ENCODE data around the gene TIE1. TPM values are rescaled to one million over a fixed set of nuclear protein-coding genes. Genes with fewer than 3 reads are reported as not detected.

TIE1 gene
- total RNA-seq, 2 experiments from 2014 or later = 0.15 to 0.66 TPM

DNA sequence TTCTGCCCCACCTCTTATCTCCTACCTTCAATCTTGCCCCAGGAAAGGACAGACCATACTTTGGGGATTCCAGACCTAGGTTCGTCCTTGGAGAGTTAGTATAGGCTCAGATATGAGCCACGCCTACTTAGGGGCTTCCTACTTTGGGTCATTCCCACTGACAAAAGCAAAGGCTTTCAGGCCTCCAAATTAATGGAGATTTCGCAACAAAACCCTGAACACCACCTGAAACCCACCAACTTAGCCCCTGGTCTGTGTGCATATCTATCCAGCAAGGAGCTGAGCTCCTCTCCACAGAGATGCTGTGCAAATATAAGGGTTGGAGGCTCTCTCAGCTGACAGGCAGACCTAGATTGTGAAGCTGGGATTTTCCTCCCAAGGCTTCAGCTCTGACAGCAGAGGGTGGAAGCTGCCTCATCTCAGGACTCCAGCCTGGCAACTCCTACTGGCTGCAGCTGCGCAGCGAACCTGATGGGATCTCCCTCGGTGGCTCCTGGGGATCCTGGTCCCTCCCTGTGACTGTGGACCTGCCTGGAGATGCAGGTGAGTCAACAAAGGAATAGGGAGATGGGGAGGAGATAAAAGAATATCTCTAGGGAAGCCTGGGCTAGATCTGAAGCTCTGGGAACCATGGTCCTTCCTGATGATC, 38.9 kb downstream of the TIE1 start:
- ChIA-PET CTCF (ENCODE audit: unreplicated experiment) (no interaction called here), POLR2A (no interaction called here)
- no peak for TF ChIP-seq EZH2phosphoT487 (IDR thresholded peaks at IDR 0.05; ENCODE audit: borderline replicate concordance, low read depth, low read length)
- TF ChIP-seq, protein P1, sequence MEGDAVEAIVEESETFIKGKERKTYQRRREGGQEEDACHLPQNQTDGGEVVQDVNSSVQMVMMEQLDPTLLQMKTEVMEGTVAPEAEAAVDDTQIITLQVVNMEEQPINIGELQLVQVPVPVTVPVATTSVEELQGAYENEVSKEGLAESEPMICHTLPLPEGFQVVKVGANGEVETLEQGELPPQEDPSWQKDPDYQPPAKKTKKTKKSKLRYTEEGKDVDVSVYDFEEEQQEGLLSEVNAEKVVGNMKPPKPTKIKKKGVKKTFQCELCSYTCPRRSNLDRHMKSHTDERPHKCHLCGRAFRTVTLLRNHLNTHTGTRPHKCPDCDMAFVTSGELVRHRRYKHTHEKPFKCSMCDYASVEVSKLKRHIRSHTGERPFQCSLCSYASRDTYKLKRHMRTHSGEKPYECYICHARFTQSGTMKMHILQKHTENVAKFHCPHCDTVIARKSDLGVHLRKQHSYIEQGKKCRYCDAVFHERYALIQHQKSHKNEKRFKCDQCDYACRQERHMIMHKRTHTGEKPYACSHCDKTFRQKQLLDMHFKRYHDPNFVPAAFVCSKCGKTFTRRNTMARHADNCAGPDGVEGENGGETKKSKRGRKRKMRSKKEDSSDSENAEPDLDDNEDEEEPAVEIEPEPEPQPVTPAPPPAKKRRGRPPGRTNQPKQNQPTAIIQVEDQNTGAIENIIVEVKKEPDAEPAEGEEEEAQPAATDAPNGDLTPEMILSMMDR (conservative IDR thresholded peaks at IDR 0.05; ENCODE audit: low read length) = no peak
- H3K4me3 ChIP-seq (ENCODE audit: low read depth, low read length, poor library complexity, severe bottlenecking) = no peak overlapping the region
- H3K27ac ChIP-seq (ENCODE audit: low read depth, low read length, poor library complexity, severe bottlenecking) = no peak overlapping the region
- H3K4me1 ChIP-seq (ENCODE audit: insufficient read depth, low read length, poor library complexity, severe bottlenecking) = no peaks in the 10 kb centered on the region
- no peaks in the 10 kb centered on the region for H3K9me2 ChIP-seq (ENCODE audit: insufficient read depth, low read length)
- H2AFZ ChIP-seq (ENCODE audit: low read length) = no peak overlapping the region
- no peaks in the 10 kb centered on the region for H3K9me3 ChIP-seq (ENCODE audit: low read length)
- no peaks in the 10 kb centered on the region for H4K20me1 ChIP-seq (ENCODE audit: insufficient read depth, low read length)
- no peak overlapping the region for H3K4me2 ChIP-seq (ENCODE audit: low read length)
- intact Hi-C loops (cut with micrococcal nuclease; ENCODE audit: unreplicated experiment) = no loop called here
- no TSS peak for BruUV-seq (replicated peaks)
- DNase-seq (ENCODE audit: low spot score) = no peak
- H3K79me2 ChIP-seq (ENCODE audit: insufficient read depth, low read depth, low read length) = no peaks in the 10 kb centered on the region
- no peaks in the 10 kb centered on the region for H3K36me3 ChIP-seq (ENCODE audit: insufficient read depth, low read length)

DNA sequence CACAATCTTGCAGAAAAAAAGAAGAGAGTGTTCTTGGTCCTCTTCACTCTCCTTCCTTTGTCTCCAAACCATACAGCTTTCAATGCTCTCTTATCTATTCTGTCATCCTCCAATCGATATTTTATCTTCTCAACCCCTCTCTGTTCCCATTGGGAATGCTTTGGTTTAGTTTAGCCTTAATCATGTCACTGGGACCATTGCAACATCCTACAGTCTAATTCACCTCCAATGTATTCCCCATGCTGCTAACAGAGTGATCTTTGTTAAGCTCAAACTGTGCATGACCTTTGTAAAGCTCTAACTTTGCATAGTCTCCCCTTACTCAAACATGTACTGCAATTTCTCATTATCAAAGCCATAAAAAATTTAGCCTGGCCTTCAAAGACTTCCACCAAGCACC, 39.8 kb downstream of the TIE1 start:
- TF ChIP-seq, protein P1 (conservative IDR thresholded peaks at IDR 0.05; ENCODE audit: low read length) = no peak
- no peak for TF ChIP-seq EZH2phosphoT487 (IDR thresholded peaks at IDR 0.05; ENCODE audit: borderline replicate concordance, low read depth, low read length)
- H3K36me3 ChIP-seq (ENCODE audit: insufficient read depth, low read length) = no peaks in the 10 kb centered on the region
- no peaks in the 10 kb centered on the region for H3K79me2 ChIP-seq (ENCODE audit: insufficient read depth, low read depth, low read length)
- CTCF ChIA-PET (ENCODE audit: unreplicated experiment) = no interaction called here
- BruUV-seq (replicated peaks) = no TSS peak
- POLR2A ChIA-PET = no interaction called here
- no peak overlapping the region for H3K4me3 ChIP-seq (ENCODE audit: low read depth, low read length, poor library complexity, severe bottlenecking)
- H3K4me2 ChIP-seq (ENCODE audit: low read length) = no peak overlapping the region
- H3K27ac ChIP-seq (ENCODE audit: low read depth, low read length, poor library complexity, severe bottlenecking) = no peak overlapping the region
- H3K9me2 ChIP-seq (ENCODE audit: insufficient read depth, low read length) = no peaks in the 10 kb centered on the region
- no peaks in the 10 kb centered on the region for H3K9me3 ChIP-seq (ENCODE audit: low read length)
- intact Hi-C loops (cut with micrococcal nuclease; ENCODE audit: unreplicated experiment) = no loop called here
- H2AFZ ChIP-seq (ENCODE audit: low read length) = no peak overlapping the region
- H4K20me1 ChIP-seq (ENCODE audit: insufficient read depth, low read length) = no peaks in the 10 kb centered on the region
- no peak for DNase-seq (ENCODE audit: low spot score)
- no peaks in the 10 kb centered on the region for H3K4me1 ChIP-seq (ENCODE audit: insufficient read depth, low read length, poor library complexity, severe bottlenecking)

DNA sequence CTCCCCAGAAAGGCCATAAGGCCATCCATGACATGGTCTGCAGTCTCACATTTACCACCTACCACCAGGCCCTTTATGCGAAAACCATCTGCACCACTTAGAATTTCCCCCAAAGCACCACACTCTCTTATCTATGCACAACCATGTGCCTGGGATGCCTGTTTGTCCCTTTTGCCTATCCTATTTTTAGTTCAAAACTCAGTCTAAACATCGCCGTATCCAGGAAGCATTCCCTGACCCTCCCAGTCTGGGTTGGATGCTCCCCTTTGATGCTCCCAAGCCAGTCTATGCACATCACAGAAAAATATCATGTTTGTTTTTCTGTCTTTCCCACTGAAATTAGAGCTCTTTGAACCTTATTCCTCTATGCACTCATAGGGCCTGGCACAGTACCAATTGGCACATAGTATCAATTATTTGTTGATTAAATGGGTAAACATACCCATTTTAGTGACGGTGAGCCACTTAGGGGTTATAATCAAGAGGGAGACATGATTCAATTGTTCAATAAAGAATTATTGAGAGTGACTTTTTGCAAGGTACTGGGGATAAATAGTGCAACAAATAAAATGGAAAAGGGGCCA, 43.6 kb downstream of the TIE1 start:
- H3K36me3 ChIP-seq (ENCODE audit: insufficient read depth, low read length) = no peaks in the 10 kb centered on the region
- H3K79me2 ChIP-seq (ENCODE audit: insufficient read depth, low read depth, low read length) = no peaks in the 10 kb centered on the region
- no peak for DNase-seq (ENCODE audit: low spot score)
- H3K9me3 ChIP-seq (ENCODE audit: low read length) = no peaks in the 10 kb centered on the region
- CTCF ChIA-PET (ENCODE audit: unreplicated experiment) = no interaction called here
- no TSS peak for BruUV-seq (replicated peaks)
- no peak overlapping the region for H3K4me3 ChIP-seq (ENCODE audit: low read depth, low read length, poor library complexity, severe bottlenecking)
- intact Hi-C loops (cut with micrococcal nuclease; ENCODE audit: unreplicated experiment) = no loop called here
- POLR2A ChIA-PET = no interaction called here
- H2AFZ ChIP-seq (ENCODE audit: low read length) = no peak overlapping the region
- H3K9me2 ChIP-seq (ENCODE audit: insufficient read depth, low read length) = no peaks in the 10 kb centered on the region
- TF ChIP-seq, protein P1 (conservative IDR thresholded peaks at IDR 0.05; ENCODE audit: low read length) = no peak
- no peak for TF ChIP-seq EZH2phosphoT487 (IDR thresholded peaks at IDR 0.05; ENCODE audit: borderline replicate concordance, low read depth, low read length)
- H3K4me2 ChIP-seq (ENCODE audit: low read length) = no peak overlapping the region
- H3K27ac ChIP-seq (ENCODE audit: low read depth, low read length, poor library complexity, severe bottlenecking) = no peak overlapping the region
- no peaks in the 10 kb centered on the region for H4K20me1 ChIP-seq (ENCODE audit: insufficient read depth, low read length)
- peaks cover 5% of the 10 kb centered on the region for H3K4me1 ChIP-seq (ENCODE audit: insufficient read depth, low read length, poor library complexity, severe bottlenecking)
